ENCODE data around the gene WDR12. TPM values are rescaled to one million over a fixed set of nuclear protein-coding genes. Genes with fewer than 3 reads are reported as not detected.
"Not testable (repeated sequence)": the region's sequence is repeated elsewhere in the genome, so short reads cannot be mapped to it uniquely, and the experiment has no call there.

WDR12 gene
- total RNA-seq, 1 donor from 2014 or later: 2.1 TPM

GRCh38 chr2:202932425-202933138, 21.1 kb upstream of the WDR12 start:
- Histone ChIP-seq H3K4me1 (no peaks in the 10 kb centered on the region), H3K27ac (no peak overlapping the region), H3K4me3 (no peak overlapping the region), H3K9me3 (no peaks in the 10 kb centered on the region), H3K27me3 (no peaks in the 10 kb centered on the region), H3K36me3 (peaks cover 2 to 22% of the 10 kb centered on the region in 2 donors)
- TF ChIP-seq CTCF (IDR thresholded peaks at IDR 0.05): no peak
- intact Hi-C loops (cut with DNase I): no loop called here
- DNase-seq (ENCODE audit: low spot score in 2 of 2): no peak

GRCh38 chr2:202918860-202919259, 7.4 kb upstream of the WDR12 start:
- TF ChIP-seq CTCF (IDR thresholded peaks at IDR 0.05): no peak
- Histone ChIP-seq H3K27me3 (no peaks in the 10 kb centered on the region), H3K4me1 (no peaks in the 10 kb centered on the region), H3K9me3 (no peaks in the 10 kb centered on the region), H3K27ac (no peak overlapping the region), H3K36me3 (peaks cover 5 to 24% of the 10 kb centered on the region in 2 donors), H3K4me3 (no peak overlapping the region)
- no peak for DNase-seq (ENCODE audit: low spot score in 2 of 2)
- intact Hi-C loops (cut with DNase I): no loop called here

DNA sequence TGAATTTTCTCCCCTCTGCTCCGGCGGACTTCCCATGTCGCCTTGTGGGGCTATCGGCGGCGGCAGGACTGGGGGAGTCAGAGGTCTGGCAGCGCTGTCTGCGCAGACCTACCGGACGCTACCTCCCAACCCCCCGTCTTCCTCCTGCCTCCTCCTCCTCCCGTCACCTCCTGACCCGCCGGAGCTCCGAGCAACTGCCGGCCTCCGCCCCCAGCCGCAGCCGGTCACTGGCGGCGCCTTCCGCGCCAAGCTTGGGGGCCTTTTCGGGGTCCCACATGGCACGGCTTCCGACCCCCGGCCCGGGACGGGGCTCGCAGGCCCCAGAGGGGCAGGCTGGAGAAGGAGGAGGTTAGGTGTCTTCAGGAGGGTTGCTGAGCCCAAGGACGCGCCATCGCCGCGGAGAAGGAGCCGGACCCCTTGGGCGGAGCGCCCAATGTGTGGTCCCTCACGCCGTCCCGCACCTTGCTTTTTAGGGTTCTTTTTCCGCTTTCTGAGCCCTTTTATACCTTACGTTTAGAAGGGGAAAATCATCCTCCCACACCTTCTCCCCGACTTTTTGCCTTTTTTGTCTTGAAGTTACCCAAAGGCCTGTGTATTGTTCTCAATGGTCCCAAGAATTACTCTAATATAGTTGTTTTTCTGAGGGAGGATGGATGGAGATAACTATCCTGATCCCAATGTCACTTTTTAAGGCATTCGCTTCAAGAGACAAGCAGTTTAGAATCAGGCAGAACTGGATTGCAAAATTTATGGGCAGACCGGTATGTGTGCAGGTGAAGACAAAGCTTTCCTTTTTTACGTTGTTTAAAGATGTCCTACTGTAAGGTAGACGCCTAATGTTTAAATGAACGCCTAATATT, 1.1 kb upstream of the WDR12 start:
- intact Hi-C loops (cut with DNase I): loop anchor here (2.0 to 5.0 kb wide), 4 partner anchors 100 to 536 kb away; partner anchors contain the start of genes BMPR2, CYP20A1, FAM117B and NBEAL1
- H3K36me3 ChIP-seq; DNase-seq (ENCODE audit: low spot score in 2 of 2); H3K9me3 ChIP-seq; H3K27me3 ChIP-seq: not testable (repeated sequence)
- Histone ChIP-seq H3K4me1 (peaks cover 0 to 11% of the 10 kb centered on the region in 2 donors), H3K27ac (peak overlapping the region; percentile 82), H3K4me3 (peak overlapping the region; percentile 64 to 69)

DNA sequence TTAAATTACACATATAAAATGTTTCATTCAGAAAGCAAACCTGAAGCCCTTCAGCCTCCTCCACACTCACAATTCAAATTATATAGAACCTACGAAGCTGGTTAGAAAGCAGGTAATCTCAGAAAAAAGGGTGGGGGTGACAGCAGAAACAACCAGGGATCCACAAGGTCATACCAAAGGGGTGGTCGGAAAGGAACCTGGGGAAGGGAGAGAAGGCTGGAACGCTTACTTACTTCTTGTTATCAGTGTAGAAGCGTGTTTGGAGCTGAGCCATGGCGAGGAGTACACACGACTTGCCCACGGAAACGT, 316 bp downstream of the WDR12 start:
- peak overlapping the region; percentile 64 to 69 for H3K4me3 ChIP-seq
- H3K27me3 ChIP-seq: no peaks in the 10 kb centered on the region
- no peak for DNase-seq (ENCODE audit: low spot score in 2 of 2)
- peaks cover 0 to 11% of the 10 kb centered on the region in 2 donors for H3K4me1 ChIP-seq
- H3K27ac ChIP-seq: peak overlapping the region; percentile 82
- intact Hi-C loops (cut with DNase I): loop anchor here (5.0 kb wide), 2 partner anchors 101 to 279 kb away; partner anchors contain the start of genes FAM117B and NBEAL1
- no peaks in the 10 kb centered on the region for H3K36me3 ChIP-seq
- H3K9me3 ChIP-seq: no peaks in the 10 kb centered on the region
- TF ChIP-seq CTCF (IDR thresholded peaks at IDR 0.05): no peak

DNA sequence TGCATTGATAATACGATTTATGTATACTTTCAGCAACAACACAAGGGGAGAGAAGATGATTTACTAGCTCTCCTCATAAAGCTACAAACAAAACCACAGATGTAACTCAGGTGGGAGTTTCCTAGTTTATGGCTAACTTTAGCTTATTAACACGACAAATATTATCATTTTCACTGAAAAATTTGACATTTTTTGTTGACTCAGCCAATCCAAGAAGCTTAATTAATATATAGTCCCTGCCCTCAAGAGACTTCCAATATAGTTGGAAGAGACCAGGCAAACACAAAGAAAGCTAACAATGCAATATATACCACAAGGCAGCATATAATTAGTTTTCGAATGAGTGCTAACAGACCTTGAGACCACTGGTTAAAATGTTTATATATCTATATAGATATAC, 775 bp downstream of the WDR12 start:
- peak overlapping the region; percentile 64 to 69 for H3K4me3 ChIP-seq
- peaks cover 0 to 11% of the 10 kb centered on the region in 2 donors for H3K4me1 ChIP-seq
- intact Hi-C loops (cut with DNase I): loop anchor here (5.0 kb wide), 2 partner anchors 102 to 278 kb away; partner anchors contain the start of genes FAM117B and NBEAL1
- peaks cover 0 to 4% of the 10 kb centered on the region in 2 donors for H3K36me3 ChIP-seq
- TF ChIP-seq CTCF (IDR thresholded peaks at IDR 0.05): no peak
- peak overlapping the region in 1 of 2 donors; percentile 82 for H3K27ac ChIP-seq
- no peak for DNase-seq (ENCODE audit: low spot score in 2 of 2)
- H3K9me3 ChIP-seq: no peaks in the 10 kb centered on the region
- H3K27me3 ChIP-seq: no peaks in the 10 kb centered on the region

- intact Hi-C loops (cut with DNase I): loop anchor here (5.0 kb wide), 2 partner anchors 102 to 278 kb away; partner anchors contain the start of genes FAM117B and NBEAL1
- peak overlapping the region; percentile 64 to 69 for H3K4me3 ChIP-seq
These were observed 1.2 kb downstream of the WDR12 start for GRCh38 chr2:202910250-202910649.

More at GRCh38 chr2:202910250-202910649, 1.2 kb downstream of the WDR12 start:
- H3K27me3 ChIP-seq; H3K27ac ChIP-seq; H3K36me3 ChIP-seq; H3K9me3 ChIP-seq; DNase-seq (ENCODE audit: low spot score in 2 of 2): not testable (repeated sequence)
- H3K4me1 ChIP-seq: peaks cover 0 to 11% of the 10 kb centered on the region in 2 donors

Data from ascending aorta (tissue), 2 donors.